NK-92 treated with Interleukin-12 subunit alpha and Interleukin-12 subunit beta, amount 100 ng/mL, for 24 hours (cell line): ENCODE data around the gene TBC1D14.

Experiments used
- DNase-seq: peaks from one replicate; lab custom pipeline; 2025; lab: John Stamatoyannopoulos, UW

Gene TBC1D14, protein sequence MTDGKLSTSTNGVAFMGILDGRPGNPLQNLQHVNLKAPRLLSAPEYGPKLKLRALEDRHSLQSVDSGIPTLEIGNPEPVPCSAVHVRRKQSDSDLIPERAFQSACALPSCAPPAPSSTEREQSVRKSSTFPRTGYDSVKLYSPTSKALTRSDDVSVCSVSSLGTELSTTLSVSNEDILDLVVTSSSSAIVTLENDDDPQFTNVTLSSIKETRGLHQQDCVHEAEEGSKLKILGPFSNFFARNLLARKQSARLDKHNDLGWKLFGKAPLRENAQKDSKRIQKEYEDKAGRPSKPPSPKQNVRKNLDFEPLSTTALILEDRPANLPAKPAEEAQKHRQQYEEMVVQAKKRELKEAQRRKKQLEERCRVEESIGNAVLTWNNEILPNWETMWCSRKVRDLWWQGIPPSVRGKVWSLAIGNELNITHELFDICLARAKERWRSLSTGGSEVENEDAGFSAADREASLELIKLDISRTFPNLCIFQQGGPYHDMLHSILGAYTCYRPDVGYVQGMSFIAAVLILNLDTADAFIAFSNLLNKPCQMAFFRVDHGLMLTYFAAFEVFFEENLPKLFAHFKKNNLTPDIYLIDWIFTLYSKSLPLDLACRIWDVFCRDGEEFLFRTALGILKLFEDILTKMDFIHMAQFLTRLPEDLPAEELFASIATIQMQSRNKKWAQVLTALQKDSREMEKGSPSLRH

DNA sequence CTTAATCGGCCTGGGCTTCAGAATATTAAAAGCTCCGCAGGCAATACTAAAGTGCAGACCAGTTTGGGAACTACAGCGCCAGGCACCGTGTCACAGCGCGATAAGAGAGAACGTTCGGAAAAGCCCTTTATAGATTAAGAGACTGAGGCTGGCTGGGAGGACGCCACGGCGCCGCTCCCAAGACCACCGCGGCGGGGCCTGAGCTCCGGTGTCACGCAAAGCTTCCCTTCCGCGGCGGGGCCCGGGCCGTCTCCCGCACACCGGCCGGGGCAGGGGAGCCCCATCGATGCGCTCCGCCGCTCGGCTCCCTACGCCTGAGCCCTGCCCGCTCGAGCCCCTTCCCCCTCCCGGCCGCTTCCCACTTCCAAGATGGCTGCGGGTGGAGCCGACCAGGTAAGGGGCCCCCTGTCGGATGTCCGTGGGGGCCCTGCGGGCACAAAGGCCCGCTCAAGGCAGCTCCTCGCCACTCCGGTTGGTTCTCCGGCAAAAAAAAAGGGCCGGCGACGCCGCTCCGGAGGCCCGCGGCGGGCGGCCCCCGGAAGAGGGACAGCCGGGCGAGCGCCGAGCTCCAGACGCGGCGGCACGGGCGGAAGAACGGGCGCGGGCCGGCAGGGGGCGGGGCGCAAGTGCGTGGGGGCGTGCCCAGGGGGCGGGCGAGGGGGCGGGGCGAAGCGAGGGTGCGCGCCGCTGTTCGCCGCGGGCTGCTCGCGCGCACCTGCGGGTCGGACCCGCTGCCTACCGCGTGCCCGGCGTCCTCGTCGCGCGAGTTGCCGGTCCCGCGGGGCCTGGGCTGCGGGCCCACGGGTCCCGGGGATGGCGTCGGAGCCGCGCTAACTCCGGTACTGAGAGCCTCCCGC lies at the start of gene TBC1D14:
TBC1D14 (plus strand) TSS at position 714 of the 857 bp plus-strand sequence. CDS start 13,564 bp downstream, outside the sequence.
- peak; percentile 82 for DNase-seq

DNA sequence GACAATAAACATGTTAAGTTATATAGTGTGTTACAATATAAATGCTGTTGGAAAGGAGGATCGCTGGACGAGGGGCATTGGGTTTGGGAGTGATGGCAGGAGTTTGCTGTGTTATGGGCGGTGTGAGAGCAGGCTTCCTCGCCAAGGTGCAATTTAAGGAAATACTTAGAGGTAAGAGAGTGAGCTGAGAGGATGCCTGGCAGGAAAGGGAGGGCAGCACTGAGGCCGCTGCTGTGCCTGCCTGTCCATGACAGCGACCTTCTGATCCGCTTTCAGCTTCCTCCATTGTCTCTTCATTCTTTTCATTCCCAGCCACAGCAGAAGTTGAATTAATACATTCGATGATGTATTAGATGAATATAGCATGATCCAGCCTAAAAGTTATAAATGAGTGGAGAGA lies 41.2 kb upstream of the TBC1D14 start:
- DNase-seq: no peak

DNA sequence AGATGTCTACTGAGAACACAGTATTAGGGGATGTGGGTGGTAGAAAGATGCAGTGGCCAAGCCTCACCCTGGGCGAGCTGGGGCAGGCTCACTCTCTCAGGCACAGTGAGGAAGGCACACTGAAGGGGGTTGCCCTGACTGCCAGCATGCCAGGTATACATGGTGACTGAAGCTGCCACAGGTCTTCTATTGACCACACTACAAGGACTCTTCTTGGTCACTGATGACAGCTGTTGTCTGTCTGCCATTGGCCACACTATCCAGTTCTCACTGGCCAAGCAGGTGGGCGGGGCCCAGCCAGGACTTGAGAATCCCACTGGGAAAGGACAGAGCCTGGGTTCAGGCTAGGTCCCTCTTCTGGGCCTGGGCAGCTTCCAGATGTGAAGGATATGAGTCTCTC lies 39.7 kb upstream of the TBC1D14 start:
- no peak for DNase-seq

DNA sequence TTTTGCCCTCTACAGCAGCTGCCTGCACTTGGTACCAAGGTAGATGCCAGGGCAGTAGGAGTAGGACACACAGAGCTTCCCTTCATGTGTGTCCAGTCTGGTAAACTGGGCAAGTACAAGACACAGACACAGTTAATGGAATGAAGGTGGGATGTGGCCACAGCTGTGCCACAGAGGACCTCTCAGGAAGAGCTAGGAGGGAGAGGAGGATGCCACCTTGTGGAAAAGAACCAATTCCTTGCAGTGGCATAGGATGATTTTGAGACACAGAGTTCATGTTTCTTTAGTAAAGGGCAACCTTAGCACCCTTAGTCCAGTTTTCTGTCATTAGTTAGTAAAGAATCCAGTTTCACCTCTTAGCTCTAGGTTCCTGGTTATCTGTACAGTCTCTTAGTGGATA lies 36.3 kb upstream of the TBC1D14 start:
- no peak for DNase-seq

DNA sequence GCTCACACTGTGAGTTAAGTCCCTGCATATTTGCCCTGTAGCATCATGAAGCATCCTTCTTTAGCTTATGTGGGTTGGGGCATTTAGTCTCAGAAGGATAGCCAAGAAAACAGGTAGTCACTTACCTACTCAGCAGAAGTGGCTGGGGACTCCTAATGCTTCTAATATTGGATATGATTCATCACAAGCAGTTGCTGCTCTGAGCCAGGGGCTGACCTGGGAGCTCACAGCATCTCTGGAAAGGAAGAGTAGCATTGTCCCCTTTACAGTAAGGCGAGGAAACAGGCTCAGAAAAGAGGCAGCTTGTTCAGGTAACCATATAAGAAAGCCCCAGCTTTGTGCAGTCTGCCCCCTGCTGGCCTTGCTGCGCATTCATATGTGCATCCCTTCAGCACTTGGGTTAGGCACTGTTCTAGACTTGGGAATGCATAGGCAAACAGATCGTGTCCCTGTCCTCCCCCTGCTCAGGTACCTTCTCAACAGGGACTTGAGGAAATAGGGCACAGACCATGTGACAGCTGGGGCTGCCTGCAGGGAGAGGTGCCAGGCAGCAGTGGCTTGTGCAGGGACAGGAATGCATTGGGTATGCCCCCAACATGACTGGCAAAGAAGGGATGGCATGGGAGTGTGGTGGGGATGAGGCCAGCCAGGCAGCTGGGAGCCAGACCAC lies 35.7 kb upstream of the TBC1D14 start:
- peak; percentile 41 for DNase-seq

DNA sequence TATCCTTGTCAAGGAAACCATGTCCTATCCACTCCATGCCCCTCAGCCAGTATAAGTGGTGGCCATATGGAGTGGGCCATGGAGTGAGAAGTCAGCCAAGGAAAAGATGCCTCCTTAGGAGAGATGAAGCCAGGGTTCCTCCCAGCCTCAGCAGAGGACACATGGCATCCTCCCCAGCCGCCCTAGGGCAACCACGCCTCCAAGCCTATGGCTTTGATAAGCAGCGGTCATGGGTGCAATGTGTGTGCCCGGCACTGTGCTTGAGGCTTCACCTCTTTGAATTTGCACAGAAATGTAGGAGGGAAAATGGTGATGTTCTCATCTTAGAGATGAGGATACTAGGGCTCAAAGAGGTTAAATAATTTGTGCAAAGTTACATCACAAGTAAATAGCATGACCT lies 34.6 kb upstream of the TBC1D14 start:
- no peak for DNase-seq

DNA sequence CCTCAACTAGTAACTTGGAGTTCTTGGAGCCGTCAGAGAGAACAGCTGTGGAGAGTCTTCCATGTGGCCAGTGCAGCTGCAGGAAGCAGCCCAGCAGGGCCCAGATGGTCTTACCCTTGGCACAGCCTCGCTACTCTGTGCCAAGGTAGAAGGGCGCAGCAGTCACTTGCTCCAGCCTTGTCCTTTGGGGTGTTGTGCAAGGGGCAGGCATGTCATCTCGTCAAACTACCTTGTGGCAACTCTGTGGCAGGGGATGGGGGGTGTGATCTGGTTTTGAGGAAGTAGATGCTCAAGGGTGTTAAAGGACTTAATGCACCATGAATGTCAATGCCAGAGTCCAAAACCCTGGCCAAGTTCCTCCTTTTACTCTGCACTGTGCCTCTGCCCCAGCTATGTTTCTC lies 34.2 kb upstream of the TBC1D14 start:
- DNase-seq: no peak

DNA sequence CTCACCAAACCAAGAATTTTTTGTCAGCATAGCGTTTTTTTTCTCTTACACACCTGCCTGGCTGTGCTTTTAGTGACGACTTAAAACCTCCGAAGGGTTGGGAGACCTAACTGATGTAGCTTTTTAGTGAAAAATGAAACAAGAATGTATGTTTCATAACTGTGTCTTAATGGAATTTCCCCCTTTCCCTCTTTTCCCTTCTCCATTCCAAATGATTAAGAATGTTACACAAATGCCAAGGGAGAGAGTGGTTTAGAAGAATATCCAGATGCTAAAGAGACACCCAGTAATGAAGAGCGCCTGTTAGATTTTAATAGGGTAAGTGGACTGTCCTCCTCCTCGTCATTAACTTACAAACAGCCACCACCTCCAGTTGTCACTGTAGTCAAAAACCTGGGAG lies 33.2 kb upstream of the TBC1D14 start:
- no peak for DNase-seq

DNA sequence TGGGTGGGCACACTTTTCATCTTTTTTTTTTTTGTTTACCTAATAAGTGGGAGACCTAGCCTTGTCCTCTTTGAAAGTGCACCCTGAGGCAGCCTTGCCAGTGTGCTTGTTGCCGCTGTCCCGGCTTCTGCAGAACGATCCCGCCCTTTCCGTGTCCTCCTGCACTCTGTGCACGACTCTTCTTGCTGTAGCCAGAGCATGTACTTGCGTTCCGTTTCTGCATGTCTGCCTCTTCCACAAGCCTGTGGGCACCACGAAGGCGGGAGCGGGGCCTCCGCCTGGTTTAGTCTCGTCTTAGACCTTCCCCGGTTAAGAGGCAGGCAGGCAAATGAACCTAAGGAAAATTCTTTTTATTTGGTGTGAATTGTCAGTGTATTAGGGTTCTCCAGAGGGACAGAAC lies 32.6 kb upstream of the TBC1D14 start:
- no peak for DNase-seq

DNA sequence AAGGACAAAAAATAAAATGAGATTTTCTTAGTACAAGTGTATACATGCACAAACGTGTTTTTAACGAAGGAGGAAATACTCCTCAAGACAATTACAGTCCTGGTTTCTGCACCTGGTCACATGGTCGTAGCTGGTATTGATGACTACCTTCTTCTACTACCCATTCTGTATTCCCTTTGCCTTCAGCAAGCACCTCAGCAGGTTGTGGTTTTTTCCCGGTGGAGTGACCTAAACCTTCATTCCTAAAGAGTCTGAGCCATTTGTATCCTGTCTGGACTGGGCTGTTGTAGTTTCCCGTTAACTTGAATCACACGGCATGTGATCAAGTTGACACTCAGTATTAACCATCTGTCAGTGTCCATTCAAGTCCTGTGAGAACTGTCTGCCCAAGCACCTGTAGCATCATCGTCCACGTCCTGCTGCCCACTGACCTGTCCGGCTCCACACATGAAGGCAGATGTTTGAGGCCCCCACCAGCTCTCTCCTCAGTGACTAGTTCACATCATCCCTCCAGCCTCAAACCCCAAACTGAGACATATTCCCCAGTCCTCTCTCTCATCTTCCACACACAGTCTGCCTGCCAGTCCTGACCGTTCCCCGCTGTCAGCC lies 31.1 kb upstream of the TBC1D14 start:
- DNase-seq: no peak

DNA sequence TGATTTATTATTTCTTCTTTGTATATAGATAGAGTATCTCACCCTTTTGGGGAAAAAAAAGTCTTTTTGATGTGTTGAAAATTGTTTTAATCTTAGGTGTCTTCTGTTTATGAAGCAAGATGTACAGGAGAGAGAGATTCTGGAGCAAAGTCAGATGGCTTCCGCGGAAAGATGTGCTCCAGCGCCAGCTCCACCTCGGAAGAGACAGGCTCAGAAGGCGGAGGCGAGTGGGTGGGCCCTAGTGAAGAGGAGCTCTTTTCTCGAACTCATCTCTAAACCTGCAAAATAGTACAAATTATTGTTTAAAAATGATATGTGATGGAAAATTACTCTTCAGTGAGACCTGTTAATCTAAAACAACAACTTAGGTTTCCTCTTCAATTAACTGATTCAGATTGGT lies 28.9 kb upstream of the TBC1D14 start:
- DNase-seq: no peak

DNA sequence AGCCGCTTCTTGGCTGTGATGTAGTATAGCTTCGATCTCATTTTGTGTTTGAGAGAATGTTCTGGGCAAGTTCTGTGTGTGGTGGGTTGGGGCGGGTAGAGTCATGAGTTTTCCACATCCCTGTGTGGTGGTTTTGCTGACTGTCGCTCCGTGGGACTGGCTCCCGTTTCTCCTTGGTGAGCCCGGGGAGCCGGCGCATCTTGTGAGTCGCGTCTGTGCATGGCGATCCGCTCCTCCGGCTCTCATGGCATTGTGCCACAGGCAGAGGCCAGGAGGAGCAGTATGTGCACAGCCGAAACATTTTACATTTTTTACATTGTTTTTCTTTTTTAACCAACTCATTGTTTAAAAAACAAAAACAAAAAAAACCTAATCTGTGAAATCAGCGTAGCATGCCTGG lies 27.7 kb upstream of the TBC1D14 start:
- no peak for DNase-seq

DNA sequence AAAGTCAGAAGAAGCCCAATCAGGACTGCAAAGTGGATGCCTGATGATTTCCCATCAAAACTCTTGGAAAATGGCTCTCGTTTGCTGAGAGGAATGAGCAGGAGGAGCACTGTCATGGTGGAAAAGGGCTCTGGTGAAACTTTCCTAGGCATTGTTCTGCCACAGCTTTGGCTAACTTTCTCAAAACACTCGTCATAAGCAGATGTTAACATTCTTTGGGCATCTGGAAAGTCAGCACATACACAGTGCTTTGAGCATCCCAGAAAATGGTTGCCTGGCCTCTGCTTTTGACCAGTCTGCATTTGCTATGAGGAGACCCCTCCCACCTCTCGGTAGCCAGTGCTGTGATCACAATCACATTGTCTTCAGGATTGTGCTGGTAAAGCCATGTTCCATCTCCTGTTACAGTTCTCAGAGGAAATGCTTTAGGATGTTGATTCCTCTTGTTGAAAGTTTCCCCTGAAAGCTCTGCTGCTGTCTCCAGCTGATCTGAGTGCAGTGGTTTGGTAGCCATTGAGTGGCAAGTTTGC lies 25.2 kb upstream of the TBC1D14 start:
- no peak for DNase-seq

DNA sequence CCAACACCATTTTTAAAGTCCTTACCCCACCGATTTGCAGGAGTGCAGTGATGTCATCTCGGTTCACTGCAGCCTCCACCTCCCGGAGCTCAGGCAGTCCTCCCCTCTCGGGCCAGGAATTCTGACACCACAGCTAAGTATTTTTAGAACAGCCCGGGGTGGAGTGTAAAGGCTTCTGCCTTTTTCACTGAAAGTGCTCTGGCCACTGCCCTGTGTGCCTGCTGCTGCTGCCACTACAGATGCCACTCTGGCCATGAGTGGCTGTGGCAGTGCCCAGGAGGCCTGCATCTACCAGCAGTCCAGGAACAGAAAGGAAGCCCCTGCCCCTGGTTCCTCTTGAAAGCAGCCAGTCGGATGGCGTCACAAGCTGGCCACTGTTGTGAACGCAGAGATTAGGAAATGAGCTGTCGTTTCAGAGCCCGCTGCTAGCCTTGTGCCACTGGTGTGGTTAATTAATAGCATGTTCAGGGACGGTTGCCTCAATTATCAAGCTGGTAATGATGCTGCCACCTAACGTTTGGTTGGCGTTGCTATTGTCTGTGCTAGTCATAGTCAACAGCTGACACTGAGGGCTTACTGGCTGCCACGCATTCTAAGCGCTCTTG lies 23.6 kb upstream of the TBC1D14 start:
- no peak for DNase-seq

DNA sequence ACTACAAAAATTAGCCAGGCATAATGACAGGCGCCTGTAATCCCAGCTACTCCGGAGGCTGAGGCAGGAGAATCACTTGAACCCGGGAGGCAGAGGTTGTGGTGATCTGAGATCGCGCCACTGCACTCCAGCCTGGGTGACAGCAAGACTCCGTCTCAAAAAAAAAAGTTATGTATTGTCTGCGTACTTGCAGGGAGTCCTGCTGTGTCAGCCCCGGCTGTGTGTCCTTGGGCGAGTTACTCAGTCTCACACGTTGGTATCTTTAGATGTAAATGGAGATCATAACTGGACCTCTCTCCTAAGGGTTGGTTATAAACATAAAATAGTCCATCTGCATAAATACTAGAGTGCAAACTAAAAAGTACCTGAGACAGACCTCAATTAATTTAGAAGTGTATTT lies 22.7 kb upstream of the TBC1D14 start:
- no peak for DNase-seq

DNA sequence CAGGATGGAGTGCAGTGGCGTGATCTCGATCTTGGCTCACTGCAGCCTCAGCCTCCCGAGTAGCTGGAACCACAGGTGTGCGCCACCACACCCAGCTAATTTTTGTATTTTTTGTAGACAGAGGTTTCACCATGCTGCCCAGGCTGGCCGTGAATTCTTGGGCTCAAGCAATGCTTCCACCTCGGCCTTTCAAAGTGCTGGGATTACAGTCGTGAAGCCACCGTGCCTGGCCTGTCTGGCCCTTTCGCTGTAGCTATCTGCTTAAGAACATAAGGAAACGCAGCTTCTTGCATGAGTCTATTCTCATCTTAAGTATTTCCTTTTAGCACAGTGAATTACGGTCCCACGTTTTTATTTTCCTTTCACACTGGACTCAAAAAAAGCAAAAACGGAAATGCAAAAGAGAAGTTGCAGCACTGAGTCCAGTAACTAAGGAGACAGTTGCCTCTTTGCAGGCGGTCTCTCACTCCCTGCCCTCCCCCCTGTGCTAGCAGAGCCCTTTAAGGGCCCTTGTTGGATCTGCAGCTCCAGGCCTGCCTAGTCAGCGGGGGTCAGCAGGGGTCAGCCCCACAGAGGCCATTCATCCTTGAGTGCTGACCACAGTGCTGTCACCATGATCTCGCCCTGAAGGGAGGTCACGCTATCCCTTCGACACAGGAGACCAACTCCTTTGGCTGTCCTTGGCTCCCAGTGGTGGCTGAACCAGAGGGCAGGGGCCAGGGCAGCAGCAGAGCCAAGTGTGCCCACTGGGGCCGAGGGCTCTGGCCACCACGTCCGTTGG lies 21.8 kb upstream of the TBC1D14 start:
- DNase-seq: no peak

DNA sequence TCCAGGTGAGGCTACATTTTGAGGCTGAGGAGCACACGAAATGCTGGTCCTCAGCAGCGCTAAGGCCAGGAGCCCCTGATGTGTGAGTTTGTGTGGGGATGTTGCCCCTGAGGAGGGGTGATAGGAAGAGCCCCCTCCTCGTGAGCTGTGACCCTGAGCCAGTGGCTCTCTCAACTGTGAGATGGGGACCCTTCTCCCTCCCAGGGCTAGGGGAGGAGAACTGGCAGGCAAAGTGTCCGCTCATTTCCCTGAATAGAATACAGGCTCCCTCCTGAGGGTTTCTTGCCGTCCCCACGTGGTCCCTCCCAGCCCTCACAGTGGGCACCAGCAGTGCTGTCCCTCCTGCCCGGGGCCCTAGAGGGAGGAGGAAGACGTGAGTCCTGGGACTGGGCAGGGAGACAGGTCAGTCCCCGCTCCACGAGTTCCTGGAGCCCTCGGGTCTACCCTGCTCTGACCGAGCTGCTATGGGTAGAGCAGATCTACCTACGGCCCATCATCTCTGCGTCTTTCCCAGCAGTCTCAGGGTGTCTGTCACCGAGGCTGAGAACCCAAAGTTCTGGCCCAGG lies 21.0 kb upstream of the TBC1D14 start:
- DNase-seq: no peak

DNA sequence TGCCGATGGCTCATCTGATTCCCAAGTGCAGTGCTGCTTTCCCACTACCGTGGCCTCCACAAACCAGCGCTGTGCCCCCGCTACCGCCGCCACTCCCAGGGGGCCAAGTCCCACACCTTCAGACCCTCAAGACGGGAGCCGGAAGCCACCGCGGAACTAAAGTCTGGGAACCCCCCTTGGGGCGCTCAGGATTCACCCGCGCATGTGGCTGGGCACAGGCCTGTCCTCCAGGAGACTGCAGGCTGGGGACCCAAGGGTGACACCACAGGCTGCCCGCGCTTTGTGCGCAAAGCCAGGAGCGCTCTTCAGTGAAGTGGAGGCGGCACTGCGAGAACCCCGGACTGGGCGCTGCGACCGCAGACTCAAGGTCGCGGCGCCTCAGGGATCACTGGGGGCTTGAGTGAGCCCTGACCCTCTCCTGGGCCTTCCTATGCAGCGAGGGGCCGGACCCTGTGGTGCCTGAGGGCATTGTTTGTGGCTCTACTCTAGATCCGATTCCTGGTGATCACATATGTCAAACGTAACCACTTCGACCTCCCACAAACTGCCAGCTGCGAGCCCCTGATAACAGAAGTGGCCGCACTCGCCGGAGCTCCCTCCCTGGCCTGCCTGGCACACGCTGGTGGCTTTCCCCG lies 20.4 kb upstream of the TBC1D14 start:
- no peak for DNase-seq

DNA sequence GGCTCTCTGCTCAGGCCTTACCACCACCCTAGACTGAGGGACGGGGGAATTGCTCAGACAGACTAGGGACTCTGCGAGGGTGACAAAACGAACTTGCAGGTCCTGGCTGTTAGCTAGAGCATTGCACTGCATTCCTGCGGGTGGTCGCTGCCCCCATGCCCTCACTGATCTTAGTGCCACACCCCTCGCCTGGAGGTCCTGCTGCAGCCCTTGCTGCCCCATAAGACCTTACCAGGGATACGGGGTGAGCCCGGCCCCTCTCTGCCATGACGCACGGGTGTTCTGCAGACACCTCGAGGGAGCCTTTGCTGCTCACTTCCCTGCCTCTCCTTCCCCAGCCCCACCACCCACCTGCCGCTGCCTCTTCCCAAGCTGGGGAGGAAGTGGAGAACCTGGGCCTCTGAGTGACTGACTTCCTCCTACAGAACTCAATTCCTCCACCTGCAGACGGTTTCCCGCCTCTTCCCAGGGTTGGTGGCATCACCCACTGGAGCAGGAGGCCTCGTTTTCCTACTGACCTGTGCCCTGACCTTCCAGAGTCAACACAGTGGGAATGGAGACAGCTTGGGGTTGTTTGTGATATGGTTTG lies 19.8 kb upstream of the TBC1D14 start:
- DNase-seq: no peak
